NCI-H1417 treated with DMSO at 0.1 percent for 48 hours (cell line): ENCODE measurements around the gene SCNN1A.

ENCODE experiments used
- DNase-seq: peaks from one replicate; lab custom pipeline; 2025; lab: John Stamatoyannopoulos, UW

Gene SCNN1A

GRCh38 chr12:6375269-6376078 is at the start of gene SCNN1A:
Gene SCNN1A, minus strand, starts transcription at chr12:6375563. Its CDS starts 780 bp downstream, at chr12:6374783.
- no peak for DNase-seq

- no peak for DNase-seq
These were observed 49.5 kb upstream of the SCNN1A start for GRCh38 chr12:6424866-6425265.

- DNase-seq: no peak
These were observed 48.6 kb upstream of the SCNN1A start for GRCh38 chr12:6424008-6424347.

- DNase-seq: peak; percentile 83
These were observed 48.1 kb upstream of the SCNN1A start for GRCh38 chr12:6423267-6424007.

GRCh38 chr12:6420364-6420763 is 45.0 kb upstream of the SCNN1A start:
- DNase-seq: no peak

GRCh38 chr12:6418796-6419195 is 43.4 kb upstream of the SCNN1A start:
- no peak for DNase-seq

GRCh38 chr12:6416596-6416995 is 41.2 kb upstream of the SCNN1A start:
- DNase-seq: no peak

GRCh38 chr12:6407236-6407954 is 32.0 kb upstream of the SCNN1A start:
- DNase-seq: no peak

- no peak for DNase-seq
These were observed 30.6 kb upstream of the SCNN1A start for GRCh38 chr12:6405963-6406362.

GRCh38 chr12:6404390-6404789 is 29.0 kb upstream of the SCNN1A start:
- DNase-seq: no peak

- DNase-seq: no peak
These were observed 24.7 kb upstream of the SCNN1A start for GRCh38 chr12:6399884-6400644.

GRCh38 chr12:6396031-6396430 is 20.7 kb upstream of the SCNN1A start:
- DNase-seq: no peak

- DNase-seq: no peak
These were observed 19.0 kb upstream of the SCNN1A start for GRCh38 chr12:6394398-6394797.

- DNase-seq: no peak
These were observed 17.7 kb upstream of the SCNN1A start for GRCh38 chr12:6393109-6393508.

GRCh38 chr12:6392504-6392903 is 17.1 kb upstream of the SCNN1A start:
- DNase-seq: no peak

GRCh38 chr12:6391013-6391412 is 15.7 kb upstream of the SCNN1A start:
- DNase-seq: no peak

GRCh38 chr12:6390084-6390799 is 14.9 kb upstream of the SCNN1A start:
- DNase-seq: no peak

- DNase-seq: no peak
These were observed 12.2 kb upstream of the SCNN1A start for GRCh38 chr12:6387541-6387940.

- no peak for DNase-seq
These were observed 11.1 kb upstream of the SCNN1A start for GRCh38 chr12:6386491-6386890.

- no peak for DNase-seq
These were observed 10.7 kb upstream of the SCNN1A start for GRCh38 chr12:6386038-6386437.
